Neural cell (in vitro differentiated cells): ENCODE data around the gene MPPED2. TPM values are rescaled to one million over a fixed set of nuclear protein-coding genes. Genes with fewer than 3 reads are reported as not detected.

Experiments used
- H2AFZ ChIP-seq: fragments of 200-600, 300-800 bp; sonication (generic), shearing (Covaris generic); 2 replicates; pipeline ENCODE4 v1.6.0; 2014; ENCODE audit warnings: low read depth, mild to moderate bottlenecking, antibody characterized with exemption, low read length, moderate library complexity
- H3F3A ChIP-seq: fragments of 200-600 bp; shearing (Covaris generic); 2 replicates; pipeline ENCODE4 v1.6.1; 2016; ENCODE audit warnings: mild to moderate bottlenecking, moderate library complexity, mixed read lengths, antibody characterized with exemption, low read length; ENCODE audit not compliant: insufficient read depth, poor library complexity, severe bottlenecking
- H3K27ac ChIP-seq: fragments of 200-600, 300-800 bp; sonication (generic), shearing (Covaris generic); 2 replicates; pipeline ENCODE4 v1.5.1; 2014; ENCODE audit warnings: mild to moderate bottlenecking, low read length, moderate library complexity
- H3K27me3 ChIP-seq: fragments of 300-800, 200-600 bp; sonication (generic), shearing (Covaris generic); 2 replicates; pipeline ENCODE4 v1.6.0; 2014; ENCODE audit warnings: mild to moderate bottlenecking, low read depth, low read length, moderate library complexity; ENCODE audit not compliant: insufficient read depth
- H3K36me3 ChIP-seq: fragments of 300-800, 200-600 bp; sonication (generic), shearing (Covaris generic); 2 replicates; pipeline ENCODE4 v1.5.1; 2014; ENCODE audit warnings: mild to moderate bottlenecking, antibody characterized with exemption, low read length, moderate library complexity; ENCODE audit not compliant: insufficient read depth
- H3K4me2 ChIP-seq: fragments of 300-800, 200-600 bp; sonication (generic), shearing (Covaris generic); 2 replicates; pipeline ENCODE4 v1.6.0; 2014; ENCODE audit warnings: mild to moderate bottlenecking, low read length
- H3K4me3 ChIP-seq: fragments of 300-800, 200-600 bp; sonication (generic), shearing (Covaris generic); 2 replicates; pipeline ENCODE4 v1.5.1; 2014; ENCODE audit warnings: mild to moderate bottlenecking, low read length, moderate library complexity
- H3K79me2 ChIP-seq: fragments of 200-600 bp; shearing (Covaris generic); replicated peaks from 2 replicates; pipeline ENCODE4 v1.6.0; 2014; ENCODE audit warnings: mild to moderate bottlenecking, low read length, moderate library complexity; ENCODE audit not compliant: insufficient read depth
- H3K9ac ChIP-seq: fragments of 300-800, 200-600 bp; sonication (generic), shearing (Covaris generic); 2 replicates; pipeline ENCODE4 v1.6.1; 2016; ENCODE audit warnings: mild to moderate bottlenecking, low read length, mixed read lengths
- H3K9me2 ChIP-seq: fragments of 200-600 bp; shearing (Covaris generic); 2 replicates; pipeline ENCODE4 v1.6.1; 2016; ENCODE audit warnings: mild to moderate bottlenecking, low read length, mixed read lengths; ENCODE audit not compliant: insufficient read depth
- H3K9me3 ChIP-seq: fragments of 200-600, 300-800 bp; sonication (generic), shearing (Covaris generic); 2 replicates; pipeline ENCODE4 v1.6.1; 2016; ENCODE audit warnings: mild to moderate bottlenecking, mixed run types, low read length, moderate library complexity, mixed read lengths
- H4K20me1 ChIP-seq: fragments of 200-600 bp; shearing (Covaris generic); 2 replicates; pipeline ENCODE4 v1.6.1; 2016; ENCODE audit warnings: mild to moderate bottlenecking, mixed run types; ENCODE audit not compliant: insufficient read depth
- CTCF ChIP-seq: fragments of 450-650 bp; IDR thresholded peaks from 2 replicates; pipeline ENCODE4 v1.5.1; 2014; ENCODE audit warnings: antibody characterized with exemption, mild to moderate bottlenecking, moderate library complexity; ENCODE audit not compliant: poor library complexity, severe bottlenecking
- EP300 ChIP-seq: fragments of 450-650 bp; conservative IDR thresholded peaks from 2 replicates; pipeline ENCODE4 v1.6.1; 2014; ENCODE audit warnings: antibody characterized with exemption, mild to moderate bottlenecking, moderate library complexity; ENCODE audit not compliant: poor library complexity, severe bottlenecking
- EZH2 ChIP-seq: fragments of 200-600, 300-800 bp; shearing (Covaris generic), sonication (generic); IDR thresholded peaks from 2 replicates; pipeline ENCODE4 v1.6.1; 2014; ENCODE audit warnings: antibody characterized with exemption, low read length, borderline replicate concordance, mild to moderate bottlenecking; ENCODE audit not compliant: insufficient read depth, poor library complexity, severe bottlenecking
- MXI1 ChIP-seq: fragments of 450-650 bp; conservative IDR thresholded peaks from 2 replicates; pipeline ENCODE4 v1.6.1; 2014; ENCODE audit warnings: antibody characterized with exemption, mild to moderate bottlenecking; ENCODE audit not compliant: poor library complexity, severe bottlenecking
- POLR2AphosphoS5 ChIP-seq: IDR thresholded peaks from 2 replicates; pipeline ENCODE4 v1.6.1; 2012
- RAD21 ChIP-seq: fragments of 450-650 bp; conservative IDR thresholded peaks from 2 replicates; pipeline ENCODE4 v1.6.1; 2014; ENCODE audit warnings: antibody characterized with exemption, mild to moderate bottlenecking, moderate library complexity
- REST ChIP-seq: IDR thresholded peaks from 2 replicates; pipeline ENCODE4 v1.6.1; 2012; ENCODE audit warnings: borderline replicate concordance
- SMC3 ChIP-seq: fragments of 450-650 bp; conservative IDR thresholded peaks from 2 replicates; pipeline ENCODE4 v1.6.1; 2014; ENCODE audit warnings: antibody characterized with exemption, mild to moderate bottlenecking, moderate library complexity; ENCODE audit not compliant: poor library complexity
- TAF1 ChIP-seq: IDR thresholded peaks from 2 replicates; pipeline ENCODE4 v1.6.1; 2012; ENCODE audit warnings: low read depth
- polyA plus RNA-seq: library from polyadenylated mRNA; depleted of rRNA; stranded (reverse); fragments of >200 nt; gene quantifications from 2 replicates; pipeline ENCODE4 v1.2.3, GENCODE V29; 2014

The MPPED2 gene
- polyA plus RNA-seq, 1 donor from 2014 or later, result 99.7 TPM

- Histone ChIP-seq H3K9me3 (no peaks in the 10 kb centered on the region), H4K20me1 (no peaks in the 10 kb centered on the region), H3K9ac (no peak overlapping the region), H3F3A (no peaks in the 10 kb centered on the region), H3K79me2 (peaks cover 15% of the 10 kb centered on the region), H3K9me2 (no peaks in the 10 kb centered on the region), H3K27me3 (no peaks in the 10 kb centered on the region), H3K4me3 (no peak overlapping the region), H3K27ac (peak overlapping the region; percentile 90), H3K36me3 (no peaks in the 10 kb centered on the region), H3K4me2 (no peak overlapping the region), H2AFZ (no peak overlapping the region)
- no peak for TF ChIP-seq TAF1
These were observed 162.9 kb downstream of the MPPED2 start for GRCh38 chr11:30423279-30423648.

- Histone ChIP-seq H3K27me3 (no peaks in the 10 kb centered on the region), H3K9ac (no peak overlapping the region), H3K36me3 (no peaks in the 10 kb centered on the region), H2AFZ (no peak overlapping the region), H4K20me1 (no peaks in the 10 kb centered on the region), H3K9me3 (no peaks in the 10 kb centered on the region), H3K4me2 (no peak overlapping the region), H3K9me2 (no peaks in the 10 kb centered on the region), H3K27ac (peak overlapping the region; percentile 90), H3K79me2 (peaks cover 15% of the 10 kb centered on the region), H3F3A (no peaks in the 10 kb centered on the region), H3K4me3 (no peak overlapping the region)
- TF ChIP-seq EZH2 (no peak), POLR2AphosphoS5 (no peak), MXI1 (no peak), SMC3 (no peak), CTCF (no peak), EP300 (no peak), RAD21 (no peak), TAF1 (no peak), REST (no peak)
These were observed 163.5 kb downstream of the MPPED2 start for GRCh38 chr11:30422447-30423278.
